GM23248 (cell line): Measurements from ENCODE around the gene EEF2.

Source experiments
- EZH2 ChIP-seq: fragments of 200-600 bp; sonication (generic); IDR thresholded peaks from 2 replicates; pipeline ENCODE4 v1.6.1; 2018; ENCODE audit warnings: antibody characterized with exemption, mild to moderate bottlenecking; ENCODE audit not compliant: insufficient read depth, poor library complexity, severe bottlenecking
- EZH2phosphoT487 ChIP-seq: fragments of 200-600 bp; sonication (generic); IDR thresholded peaks from 2 replicates; pipeline ENCODE4 v1.6.1; 2018; ENCODE audit warnings: antibody characterized with exemption, moderate library complexity, mild to moderate bottlenecking, low read depth; ENCODE audit not compliant: insufficient read depth

DNA sequence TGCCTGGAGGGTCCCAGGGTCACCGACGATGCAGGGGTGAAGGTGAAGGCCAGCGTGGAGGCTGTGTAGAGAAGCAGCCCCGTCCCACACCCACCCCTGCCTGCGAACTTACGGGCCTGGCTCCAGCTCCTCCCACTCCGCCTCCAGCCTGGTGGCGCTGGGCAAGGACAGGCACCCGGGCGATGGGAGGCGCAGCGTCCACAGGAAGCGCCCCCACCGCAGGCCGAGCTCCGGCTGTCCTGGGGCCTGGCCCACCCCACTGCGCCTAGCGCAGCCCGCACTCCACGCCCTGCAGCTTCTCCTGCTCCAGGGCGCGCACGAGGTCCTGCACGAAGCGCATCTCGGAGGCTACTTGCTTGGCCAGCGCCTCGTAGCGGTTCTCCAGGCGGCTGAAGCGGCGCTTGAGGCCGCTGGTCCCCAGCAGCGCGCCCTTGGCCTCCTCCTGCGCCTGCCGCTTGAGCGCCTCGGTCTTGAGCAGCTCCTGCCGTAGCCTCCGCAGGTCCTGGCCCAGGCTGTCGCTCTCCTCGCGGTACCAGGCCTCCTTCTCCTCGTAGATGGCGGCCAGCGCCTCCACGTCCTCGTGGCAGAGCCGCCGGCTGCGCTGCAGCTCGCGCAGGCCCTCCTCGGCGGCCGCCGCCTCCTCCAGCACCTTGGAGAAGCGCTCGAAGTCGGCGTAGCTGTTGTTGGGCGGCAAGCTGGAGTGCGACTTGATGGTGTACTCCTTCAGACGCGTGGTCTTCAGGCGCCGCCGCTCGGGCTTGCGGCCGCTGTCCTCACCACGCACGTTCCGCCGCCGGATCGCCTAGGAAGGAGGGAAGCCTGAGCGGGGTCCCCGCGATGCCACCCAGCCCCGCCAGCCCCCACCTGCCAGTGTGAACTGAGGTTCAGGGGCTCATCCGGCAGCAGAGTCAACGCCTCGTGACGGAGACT, 26.2 kb downstream of the EEF2 start:
- TF ChIP-seq EZH2 = no peak
- no peak for TF ChIP-seq EZH2phosphoT487
